T-helper 1 cell treated with Interleukin-12 subunit alpha and Interleukin-12 subunit beta and Interleukin-4 antibody, amounts not matched to agents 30 μg/mL and 1 μg/mL, for 36 hours (primary cell): ENCODE measurements around the gene CTSO.
"Not testable (repeated sequence)": the region's sequence is repeated elsewhere in the genome, so short reads cannot be mapped to it uniquely, and the experiment has no call there.

Source experiments
- H3K27ac Mint-ChIP-seq: one replicate; pipeline ENCODE4 v1.8.0; 2021; ENCODE audit warnings: mild to moderate bottlenecking, mixed read lengths
- H3K27me3 Mint-ChIP-seq: one replicate; pipeline ENCODE4 v1.8.0; 2021; ENCODE audit warnings: low read depth, mixed read lengths
- H3K36me3 Mint-ChIP-seq: one replicate; pipeline ENCODE4 v1.8.0; 2021; ENCODE audit warnings: low read depth, mixed read lengths
- H3K4me1 Mint-ChIP-seq: one replicate; pipeline ENCODE4 v1.8.0; 2021; ENCODE audit warnings: low read depth, mixed read lengths
- H3K4me3 Mint-ChIP-seq: one replicate; pipeline ENCODE4 v1.8.0; 2021; ENCODE audit warnings: mild to moderate bottlenecking, moderate library complexity, mixed read lengths
- H3K9me3 Mint-ChIP-seq: one replicate; pipeline ENCODE4 v1.8.0; 2021; ENCODE audit warnings: mixed read lengths

Gene CTSO

DNA sequence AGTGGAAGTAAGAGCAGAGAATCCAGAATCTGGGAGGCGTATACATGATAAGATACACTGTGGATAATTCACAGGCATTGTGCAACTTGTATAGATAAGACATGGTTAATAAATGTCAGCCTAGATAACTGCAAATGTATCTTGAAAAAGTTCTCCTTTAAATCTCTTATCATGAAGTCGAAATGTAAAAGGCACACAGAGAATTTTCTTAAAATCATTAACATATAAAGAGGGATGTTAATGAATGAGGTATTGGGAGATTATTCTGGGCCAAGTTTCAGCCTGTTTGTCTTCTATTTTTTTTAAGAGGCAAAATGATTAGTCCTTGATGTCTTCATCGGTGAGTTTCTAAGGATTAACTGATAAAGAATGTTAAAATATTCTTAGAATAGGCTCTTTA is 49.3 kb downstream of the CTSO start:
- Mint-ChIP-seq H3K9me3 (no peaks in the 10 kb centered on the region), H3K4me3 (no peak overlapping the region), H3K4me1 (peaks cover 6% of the 10 kb centered on the region), H3K36me3 (no peaks in the 10 kb centered on the region), H3K27me3 (no peaks in the 10 kb centered on the region), H3K27ac (no peak overlapping the region)

DNA sequence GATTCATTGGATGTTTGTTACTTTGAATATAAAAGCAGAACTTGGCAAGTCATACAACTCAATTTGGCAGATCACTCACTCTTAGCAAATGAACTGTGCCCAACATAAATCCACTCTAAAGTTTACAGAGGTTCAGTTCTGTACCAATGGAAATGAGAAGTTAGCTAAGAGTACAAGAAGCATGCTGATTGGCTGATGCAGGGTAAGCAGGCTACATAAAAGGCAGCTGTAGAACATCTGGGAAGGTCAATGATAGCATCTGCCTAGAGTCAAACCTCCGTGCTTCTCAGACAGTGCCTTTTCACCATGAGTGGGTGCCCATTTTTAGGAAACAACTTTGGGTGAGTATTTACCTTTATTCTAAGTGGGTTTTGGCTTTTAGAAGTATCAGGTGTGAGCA is 50.2 kb downstream of the CTSO start, which contains the start of gene TDO2:
Gene TDO2, plus strand, starts transcription at position 244 of the 400 bp plus-strand sequence. Its CDS starts 63 bp downstream, at position 307.
- Mint-ChIP-seq H3K4me3 (no peak within 1 kb of the TSS), H3K36me3 (no peaks in the 10 kb centered on the region)

GRCh38 chr4:155901013-155901412 is 52.7 kb downstream of the CTSO start:
- Mint-ChIP-seq H3K27me3 (no peaks in the 10 kb centered on the region), H3K27ac (no peak overlapping the region), H3K4me3 (no peak overlapping the region), H3K36me3 (no peaks in the 10 kb centered on the region), H3K4me1 (no peaks in the 10 kb centered on the region), H3K9me3 (no peaks in the 10 kb centered on the region)

More for the DNA sequence above, 50.2 kb downstream of the CTSO start, which contains the start of gene TDO2:
- no peak within 1 kb of the TSS for H3K27ac Mint-ChIP-seq
- H3K9me3 Mint-ChIP-seq = no peaks in the 10 kb centered on the region
- peaks cover 6% of the 10 kb centered on the region for H3K4me1 Mint-ChIP-seq
- no peaks in the 10 kb centered on the region for H3K27me3 Mint-ChIP-seq

- Mint-ChIP-seq H3K9me3 (no peaks in the 10 kb centered on the region), H3K4me1 (no peaks in the 10 kb centered on the region), H3K27me3 (no peaks in the 10 kb centered on the region), H3K4me3 (no peak overlapping the region), H3K36me3 (no peaks in the 10 kb centered on the region), H3K27ac (no peak overlapping the region)
These were observed 53.3 kb downstream of the CTSO start for GRCh38 chr4:155900381-155900780.

DNA sequence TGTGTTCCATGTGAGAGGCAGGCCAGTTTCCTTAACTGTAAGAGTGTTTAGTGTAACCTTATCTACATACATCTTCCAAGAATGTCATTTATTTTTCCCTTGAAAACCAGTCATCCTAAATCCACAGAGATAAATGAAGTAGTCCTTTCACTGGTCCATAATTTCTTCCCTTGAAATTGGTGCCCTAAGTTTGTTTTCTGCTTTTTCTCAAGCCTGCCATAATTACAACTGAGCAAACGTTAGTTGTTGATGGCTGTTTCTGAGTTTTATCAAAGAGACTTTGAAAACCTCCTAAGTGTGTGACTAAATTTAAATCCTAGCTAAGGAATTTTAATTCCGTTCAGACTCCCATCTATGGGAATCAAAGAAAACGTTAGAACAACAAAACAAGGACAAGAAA is 53.8 kb downstream of the CTSO start:
- Mint-ChIP-seq H3K4me1 (no peaks in the 10 kb centered on the region), H3K36me3 (no peaks in the 10 kb centered on the region), H3K9me3 (no peaks in the 10 kb centered on the region), H3K27ac (no peak overlapping the region), H3K27me3 (no peaks in the 10 kb centered on the region), H3K4me3 (no peak overlapping the region)

GRCh38 chr4:155898371-155898770 is 55.3 kb downstream of the CTSO start:
- not testable (repeated sequence) for H3K27me3 Mint-ChIP-seq, H3K36me3 Mint-ChIP-seq, H3K9me3 Mint-ChIP-seq, H3K27ac Mint-ChIP-seq, H3K4me1 Mint-ChIP-seq, H3K4me3 Mint-ChIP-seq

GRCh38 chr4:155891058-155891457 is 62.6 kb downstream of the CTSO start:
- Mint-ChIP-seq H3K27me3 (no peaks in the 10 kb centered on the region), H3K36me3 (no peaks in the 10 kb centered on the region)

DNA sequence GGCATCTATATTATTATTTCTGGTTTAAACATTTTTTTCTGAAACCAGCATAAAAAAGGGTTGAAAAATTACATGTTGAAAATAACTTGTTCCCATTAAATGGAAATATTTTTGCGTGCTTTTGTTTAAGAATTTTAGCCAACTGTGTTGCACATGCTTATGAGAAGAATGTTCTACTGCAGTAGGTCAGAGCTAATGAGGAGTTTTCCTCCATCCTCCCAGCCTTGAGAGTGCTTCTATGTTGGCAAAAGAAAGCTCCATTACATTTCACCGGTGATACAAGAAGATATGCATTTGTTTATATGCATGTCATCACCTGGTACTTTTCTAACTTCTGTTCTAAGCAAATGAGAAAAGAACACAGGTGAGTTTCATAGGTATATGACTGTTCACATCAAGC is 63.7 kb downstream of the CTSO start:
- Mint-ChIP-seq H3K4me1 (no peaks in the 10 kb centered on the region), H3K27ac (no peak overlapping the region), H3K9me3 (no peaks in the 10 kb centered on the region), H3K27me3 (no peaks in the 10 kb centered on the region), H3K36me3 (no peaks in the 10 kb centered on the region), H3K4me3 (no peak overlapping the region)

More at GRCh38 chr4:155891058-155891457, 62.6 kb downstream of the CTSO start:
- Mint-ChIP-seq H3K27ac (no peak overlapping the region), H3K9me3 (no peaks in the 10 kb centered on the region), H3K4me1 (no peaks in the 10 kb centered on the region), H3K4me3 (no peak overlapping the region)

- no peak overlapping the region for H3K27ac Mint-ChIP-seq
- H3K9me3 Mint-ChIP-seq = no peaks in the 10 kb centered on the region
These were observed 64.5 kb downstream of the CTSO start for GRCh38 chr4:155889031-155889793.

GRCh38 chr4:155887847-155888570 is 65.7 kb downstream of the CTSO start:
- H3K27ac Mint-ChIP-seq = no peak overlapping the region
- H3K36me3 Mint-ChIP-seq = no peaks in the 10 kb centered on the region
- H3K27me3 Mint-ChIP-seq = no peaks in the 10 kb centered on the region
- no peaks in the 10 kb centered on the region for H3K9me3 Mint-ChIP-seq
- H3K4me3 Mint-ChIP-seq = no peak overlapping the region
- H3K4me1 Mint-ChIP-seq = no peaks in the 10 kb centered on the region

More at GRCh38 chr4:155889031-155889793, 64.5 kb downstream of the CTSO start:
- no peaks in the 10 kb centered on the region for H3K4me1 Mint-ChIP-seq
- H3K4me3 Mint-ChIP-seq = no peak overlapping the region
- no peaks in the 10 kb centered on the region for H3K27me3 Mint-ChIP-seq
- no peaks in the 10 kb centered on the region for H3K36me3 Mint-ChIP-seq

DNA sequence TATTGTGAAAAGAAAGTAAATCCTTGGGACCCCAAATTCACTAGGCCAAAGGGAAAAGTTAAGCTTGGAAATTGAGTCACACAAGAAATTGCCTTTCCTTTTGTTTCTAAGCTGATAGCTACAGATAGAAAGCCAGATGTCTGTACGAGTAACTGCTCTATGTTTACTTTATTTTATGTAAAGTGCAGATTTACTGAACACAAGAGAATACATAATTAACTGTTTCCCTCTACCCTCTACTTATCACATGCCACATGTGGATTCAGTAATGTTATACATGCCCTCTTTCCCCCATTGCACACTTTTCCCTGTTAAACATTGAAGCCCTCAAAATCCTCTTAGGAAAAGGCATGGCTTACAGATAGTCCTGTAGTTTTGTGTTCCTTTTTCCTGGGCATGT is 66.6 kb downstream of the CTSO start:
- H3K27ac Mint-ChIP-seq = no peak overlapping the region
- no peak overlapping the region for H3K4me3 Mint-ChIP-seq
- no peaks in the 10 kb centered on the region for H3K36me3 Mint-ChIP-seq
- no peaks in the 10 kb centered on the region for H3K9me3 Mint-ChIP-seq
- no peaks in the 10 kb centered on the region for H3K4me1 Mint-ChIP-seq
- H3K27me3 Mint-ChIP-seq = no peaks in the 10 kb centered on the region

DNA sequence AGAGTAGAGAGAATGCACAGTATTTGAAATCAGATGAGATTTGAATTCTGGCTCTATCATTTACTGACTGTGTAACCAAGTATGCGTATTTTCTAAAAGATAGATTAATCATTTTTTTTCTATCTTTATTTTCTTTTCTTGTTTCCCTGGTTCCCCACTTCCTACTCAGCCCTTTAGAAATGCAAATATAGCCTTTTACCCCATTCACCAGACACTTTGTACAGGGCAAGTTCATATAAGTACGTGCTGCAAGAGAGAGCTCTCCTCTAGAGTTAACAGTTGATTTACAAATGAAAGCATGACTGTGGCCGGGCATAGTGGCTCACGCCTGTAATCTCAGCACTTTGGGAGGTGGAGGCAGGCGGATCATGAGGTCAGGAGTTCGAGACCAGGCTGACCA is 68.0 kb downstream of the CTSO start:
- Mint-ChIP-seq H3K36me3 (no peaks in the 10 kb centered on the region), H3K27me3 (no peaks in the 10 kb centered on the region), H3K27ac (no peak overlapping the region), H3K4me3 (no peak overlapping the region), H3K4me1 (no peaks in the 10 kb centered on the region), H3K9me3 (no peaks in the 10 kb centered on the region)

DNA sequence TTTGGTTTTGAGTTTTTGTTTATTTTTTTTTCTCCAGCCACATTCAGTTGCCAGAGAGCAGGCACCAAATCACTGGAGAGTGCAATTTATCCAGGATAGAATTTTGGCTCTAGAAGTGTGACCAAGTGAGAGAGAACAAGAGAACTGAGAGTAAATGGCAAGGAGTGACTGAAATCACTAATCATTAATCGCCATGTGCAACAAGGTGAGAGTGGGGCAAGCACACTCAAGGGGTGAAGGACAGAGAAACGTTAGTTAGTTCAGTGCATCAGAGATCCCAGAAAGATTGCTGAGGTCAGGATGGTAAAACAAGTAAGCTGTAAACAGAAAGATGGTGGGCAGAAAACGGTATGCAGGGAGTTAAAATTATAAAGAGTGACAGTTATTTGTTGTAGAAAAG is 69.8 kb downstream of the CTSO start:
- Mint-ChIP-seq H3K36me3 (no peaks in the 10 kb centered on the region), H3K27me3 (no peaks in the 10 kb centered on the region), H3K4me1 (no peaks in the 10 kb centered on the region)

GRCh38 chr4:155881555-155881954 is 72.1 kb downstream of the CTSO start:
- H3K27me3 Mint-ChIP-seq = no peaks in the 10 kb centered on the region
- no peaks in the 10 kb centered on the region for H3K36me3 Mint-ChIP-seq
- H3K27ac Mint-ChIP-seq = no peak overlapping the region
- H3K4me3 Mint-ChIP-seq = no peak overlapping the region
- H3K9me3 Mint-ChIP-seq = no peaks in the 10 kb centered on the region
- no peaks in the 10 kb centered on the region for H3K4me1 Mint-ChIP-seq

More for the DNA sequence above, 69.8 kb downstream of the CTSO start:
- no peak overlapping the region for H3K27ac Mint-ChIP-seq
- H3K4me3 Mint-ChIP-seq = no peak overlapping the region
- no peaks in the 10 kb centered on the region for H3K9me3 Mint-ChIP-seq

DNA sequence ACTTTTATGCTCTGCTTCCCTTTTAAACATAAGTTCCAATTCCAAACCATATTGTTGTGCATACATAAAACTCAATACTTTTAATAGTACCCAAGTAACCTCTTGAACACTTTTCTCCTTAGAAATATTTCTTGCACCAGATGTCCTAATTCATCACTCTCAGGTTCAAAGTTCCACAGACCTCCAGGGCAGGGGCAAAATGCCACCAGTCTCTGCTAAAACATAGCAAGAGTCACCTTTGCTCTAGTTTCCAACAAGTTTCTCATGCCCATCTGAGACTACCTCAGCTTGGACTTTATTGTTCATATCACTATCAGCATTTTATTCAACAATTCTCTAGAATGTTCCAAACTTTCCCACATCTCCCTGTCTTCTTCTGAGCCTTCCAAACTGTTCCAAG is 73.9 kb downstream of the CTSO start:
- Mint-ChIP-seq H3K36me3 (no peaks in the 10 kb centered on the region), H3K27ac (no peak overlapping the region), H3K9me3 (no peaks in the 10 kb centered on the region), H3K4me3 (no peak overlapping the region), H3K27me3 (no peaks in the 10 kb centered on the region), H3K4me1 (no peaks in the 10 kb centered on the region)
